Right atrium auricular region (tissue), 2 donors: ENCODE measurements around the gene ERC2. TPM values are rescaled to one million over a fixed set of nuclear protein-coding genes. Genes with fewer than 3 reads are reported as not detected.

Source experiments
- DNase-seq: peaks from one replicate; pipeline ENCODE4 v3.0.0-alpha.2; 2019; ENCODE audit warnings: low spot score
- H3K27ac ChIP-seq, 2 donors: fragments of 200-600 bp; sonication (generic); 1 replicate in 1 of 2; 2 replicates in 1 of 2; pipeline ENCODE4 v1.5.1; 2016 to 2019
- H3K27me3 ChIP-seq, 2 donors: fragments of 200-600 bp; sonication (generic); one replicate each; pipeline versions ENCODE4 v1.5.1 to v1.6.0; 2017 to 2019
- H3K36me3 ChIP-seq: fragments of 200-600 bp; sonication (generic); one replicate; pipeline ENCODE4 v1.5.1; 2016
- H3K4me1 ChIP-seq, 2 donors: fragments of 200-600 bp; sonication (generic); one replicate each; pipeline versions ENCODE4 v1.5.1 to v1.6.0; 2017 to 2019
- H3K4me3 ChIP-seq, 2 donors: fragments of 200-600 bp; sonication (generic); 1 replicate in 1 of 2; 2 replicates in 1 of 2; pipeline ENCODE4 v1.5.1; 2017 to 2019; ENCODE audit warnings: mild to moderate bottlenecking in 1 of 2, moderate library complexity in 1 of 2
- H3K9me3 ChIP-seq, 2 donors: fragments of 200-600 bp; sonication (generic); one replicate each; pipeline ENCODE4 v1.5.1; 2019
- CTCF ChIP-seq, 2 donors: fragments of 200-600 bp; sonication (generic); IDR thresholded peaks; one replicate each; pipeline ENCODE4 v1.5.1; 2019; ENCODE audit warnings: antibody characterized with exemption in 2 of 2
- total RNA-seq, 2 donors: library from RNA; depleted of rRNA; stranded (reverse); fragments of >200 nt; gene quantifications; one replicate each; pipeline ENCODE4 v1.1.0, GENCODE V29; 2016

ERC2 gene
- total RNA-seq, 2 donors from 2014 or later = 2.9 to 4.0 TPM

- H3K36me3 ChIP-seq = no peaks in the 10 kb centered on the region
- no peak overlapping the region for H3K4me3 ChIP-seq
- H3K9me3 ChIP-seq = no peaks in the 10 kb centered on the region
- H3K27ac ChIP-seq = no peak overlapping the region
- no peak for TF ChIP-seq CTCF (IDR thresholded peaks at IDR 0.05)
- DNase-seq = no peak
- H3K27me3 ChIP-seq = no peaks in the 10 kb centered on the region
- no peaks in the 10 kb centered on the region for H3K4me1 ChIP-seq
These were observed 407.6 kb downstream of the ERC2 start for GRCh38 chr3:56060521-56061278.

- no peaks in the 10 kb centered on the region for H3K9me3 ChIP-seq
- H3K36me3 ChIP-seq = no peaks in the 10 kb centered on the region
- H3K27me3 ChIP-seq = no peaks in the 10 kb centered on the region
- no peaks in the 10 kb centered on the region for H3K4me1 ChIP-seq
- no peak overlapping the region for H3K27ac ChIP-seq
- no peak overlapping the region for H3K4me3 ChIP-seq
- TF ChIP-seq CTCF (IDR thresholded peaks at IDR 0.05) = no peak
- no peak for DNase-seq
These were observed 408.5 kb downstream of the ERC2 start for GRCh38 chr3:56059731-56060130.

GRCh38 chr3:56055951-56056350 is 412.3 kb downstream of the ERC2 start:
- TF ChIP-seq CTCF (IDR thresholded peaks at IDR 0.05) = no peak
- Histone ChIP-seq H3K9me3 (no peaks in the 10 kb centered on the region), H3K4me1 (no peaks in the 10 kb centered on the region), H3K27me3 (no peaks in the 10 kb centered on the region), H3K36me3 (no peaks in the 10 kb centered on the region), H3K27ac (no peak overlapping the region), H3K4me3 (no peak overlapping the region)
- DNase-seq = no peak

- DNase-seq = no peak
- no peaks in the 10 kb centered on the region for H3K36me3 ChIP-seq
- TF ChIP-seq CTCF (IDR thresholded peaks at IDR 0.05) = no peak
- H3K4me1 ChIP-seq = no peaks in the 10 kb centered on the region
- H3K27me3 ChIP-seq = no peaks in the 10 kb centered on the region
- no peaks in the 10 kb centered on the region for H3K9me3 ChIP-seq
- H3K4me3 ChIP-seq = no peak overlapping the region
- H3K27ac ChIP-seq = no peak overlapping the region
These were observed 412.7 kb downstream of the ERC2 start for GRCh38 chr3:56055546-56055945.

GRCh38 chr3:56054844-56055243 is 413.4 kb downstream of the ERC2 start:
- DNase-seq = no peak
- Histone ChIP-seq H3K27me3 (no peaks in the 10 kb centered on the region), H3K9me3 (no peaks in the 10 kb centered on the region), H3K36me3 (no peaks in the 10 kb centered on the region), H3K4me1 (no peaks in the 10 kb centered on the region), H3K27ac (no peak overlapping the region), H3K4me3 (no peak overlapping the region)
- no peak for TF ChIP-seq CTCF (IDR thresholded peaks at IDR 0.05)

- Histone ChIP-seq H3K9me3 (no peaks in the 10 kb centered on the region), H3K4me3 (no peak overlapping the region), H3K27ac (no peak overlapping the region), H3K36me3 (no peaks in the 10 kb centered on the region), H3K4me1 (no peaks in the 10 kb centered on the region), H3K27me3 (no peaks in the 10 kb centered on the region)
- TF ChIP-seq CTCF (IDR thresholded peaks at IDR 0.05) = no peak
- DNase-seq = no peak
These were observed 414.5 kb downstream of the ERC2 start for GRCh38 chr3:56053727-56054126.
